GM18907 (cell line): ENCODE data around the gene DOK6.
A peak's percentile ranks its signal among the peaks of the same experiment; 100 is the strongest.
"Not testable (repeated sequence)": the region's sequence is repeated elsewhere in the genome, so short reads cannot be mapped to it uniquely, and the experiment has no call there.

Experiments used
- ATAC-seq: cut with Tn5 transposase; IDR thresholded peaks from one replicate; pipeline ENCODE4 v1.9.1; 2021; ENCODE audit warnings: mild to moderate bottlenecking, moderate library complexity; ENCODE audit not compliant: unreplicated experiment

The DOK6 gene

GRCh38 chr18:69622184-69622583, 221.5 kb downstream of the DOK6 start:
- no peak for ATAC-seq

- ATAC-seq: no peak
These were observed 222.3 kb downstream of the DOK6 start for GRCh38 chr18:69622961-69623360.

- no peak for ATAC-seq
These were observed 225.5 kb downstream of the DOK6 start for GRCh38 chr18:69626171-69626570.

GRCh38 chr18:69626643-69627242, 226.1 kb downstream of the DOK6 start:
- ATAC-seq: no peak

- no peak for ATAC-seq
These were observed 228.2 kb downstream of the DOK6 start for GRCh38 chr18:69628774-69629359.

- no peak for ATAC-seq
These were observed 230.6 kb downstream of the DOK6 start for GRCh38 chr18:69631281-69631680.

- no peak for ATAC-seq
These were observed 234.8 kb downstream of the DOK6 start for GRCh38 chr18:69635482-69635881.

GRCh38 chr18:69636529-69637301, 236.0 kb downstream of the DOK6 start:
- ATAC-seq: peak; percentile 67

- no peak for ATAC-seq
These were observed 237.4 kb downstream of the DOK6 start for GRCh38 chr18:69638056-69638455.

- ATAC-seq: no peak
These were observed 247.0 kb downstream of the DOK6 start for GRCh38 chr18:69647702-69648101.

GRCh38 chr18:69648486-69648885, 247.8 kb downstream of the DOK6 start:
- ATAC-seq: no peak

- ATAC-seq: no peak
These were observed 249.0 kb downstream of the DOK6 start for GRCh38 chr18:69649684-69650083.

GRCh38 chr18:69651243-69651642, 250.6 kb downstream of the DOK6 start:
- no peak for ATAC-seq

- ATAC-seq: no peak
These were observed 255.1 kb downstream of the DOK6 start for GRCh38 chr18:69655816-69656215.

GRCh38 chr18:69658103-69658502, 257.4 kb downstream of the DOK6 start:
- ATAC-seq: no peak

GRCh38 chr18:69658685-69659084, 258.0 kb downstream of the DOK6 start:
- no peak for ATAC-seq

GRCh38 chr18:69659142-69659651, 258.5 kb downstream of the DOK6 start:
- ATAC-seq: no peak

- ATAC-seq: not testable (repeated sequence)
These were observed 261.4 kb downstream of the DOK6 start for GRCh38 chr18:69662090-69662489.

GRCh38 chr18:69664399-69664798, 263.7 kb downstream of the DOK6 start:
- no peak for ATAC-seq

- ATAC-seq: no peak
These were observed 273.7 kb downstream of the DOK6 start for GRCh38 chr18:69674292-69674877.

- no peak for ATAC-seq
These were observed 274.3 kb downstream of the DOK6 start for GRCh38 chr18:69674966-69675365.

- no peak for ATAC-seq
These were observed 276.9 kb downstream of the DOK6 start for GRCh38 chr18:69677595-69677994.
